Suprapubic skin (tissue), 4 donors: Measurements from ENCODE around the gene GUCA1A. TPM values are rescaled to one million over a fixed set of nuclear protein-coding genes. Genes with fewer than 3 reads are reported as not detected.

Source experiments
- DNase-seq, 2 donors: peaks; one replicate each; pipeline ENCODE4 v3.0.0-alpha.2; 2019; ENCODE audit warnings: low spot score in 2 of 2
- H3K27ac ChIP-seq: fragments of 200-600 bp; sonication (generic); one replicate; pipeline ENCODE4 v1.5.1; 2019
- H3K27me3 ChIP-seq: fragments of 200-600 bp; sonication (generic); one replicate; pipeline ENCODE4 v1.5.1; 2019
- H3K36me3 ChIP-seq: fragments of 200-600 bp; sonication (generic); one replicate; pipeline ENCODE4 v1.5.1; 2019
- H3K4me1 ChIP-seq: fragments of 200-600 bp; sonication (generic); one replicate; pipeline ENCODE4 v1.5.1; 2019
- H3K4me3 ChIP-seq: fragments of 200-600 bp; sonication (generic); one replicate; pipeline ENCODE4 v1.5.1; 2019; ENCODE audit warnings: mild to moderate bottlenecking
- H3K9me3 ChIP-seq: fragments of 200-600 bp; sonication (generic); one replicate; pipeline ENCODE4 v1.5.1; 2019
- EP300 ChIP-seq: sonication (generic); formaldehyde crosslinking; IDR thresholded peaks from one replicate; pipeline ENCODE4 v1.6.1; 2017; ENCODE audit warnings: antibody characterized with exemption
- POLR2A ChIP-seq, 2 donors: fragments of 450-650 bp; IDR thresholded peaks; one replicate each; pipeline ENCODE4 v1.6.1; 2017; ENCODE audit warnings: antibody characterized with exemption in 2 of 2, mild to moderate bottlenecking in 2 of 2, moderate library complexity in 2 of 2
- POLR2AphosphoS5 ChIP-seq, 3 donors: sonication (generic); formaldehyde crosslinking; IDR thresholded peaks; one replicate each; pipeline ENCODE4 v1.6.1; 2017; ENCODE audit warnings: antibody characterized with exemption in 3 of 3
- WGBS: methylation state at CpG from one replicate; pipeline ENCODE4 v1.1.5; 2018; 5-methylcytosine and 5-hydroxymethylcytosine counted together
- total RNA-seq, 4 donors: library from RNA; depleted of rRNA; stranded (reverse); fragments of >200 nt; gene quantifications; one replicate each; pipeline ENCODE4 v1.1.0, GENCODE V29; 2016
- TF ChIP-seq, protein P1 (sequence below), 2 donors: fragments of 200-600 bp in 1 of 2; fragments of 450-650 bp in 1 of 2; sonication (generic) in 1 of 2; IDR thresholded peaks; one replicate each; pipeline ENCODE4 v1.5.1; 2016 to 2019; ENCODE audit warnings: antibody characterized with exemption in 2 of 2, mild to moderate bottlenecking in 1 of 2, moderate library complexity in 1 of 2

Gene GUCA1A
- total RNA-seq, 4 donors from 2014 or later: 0.76 TPM; not detected in 3

DNA sequence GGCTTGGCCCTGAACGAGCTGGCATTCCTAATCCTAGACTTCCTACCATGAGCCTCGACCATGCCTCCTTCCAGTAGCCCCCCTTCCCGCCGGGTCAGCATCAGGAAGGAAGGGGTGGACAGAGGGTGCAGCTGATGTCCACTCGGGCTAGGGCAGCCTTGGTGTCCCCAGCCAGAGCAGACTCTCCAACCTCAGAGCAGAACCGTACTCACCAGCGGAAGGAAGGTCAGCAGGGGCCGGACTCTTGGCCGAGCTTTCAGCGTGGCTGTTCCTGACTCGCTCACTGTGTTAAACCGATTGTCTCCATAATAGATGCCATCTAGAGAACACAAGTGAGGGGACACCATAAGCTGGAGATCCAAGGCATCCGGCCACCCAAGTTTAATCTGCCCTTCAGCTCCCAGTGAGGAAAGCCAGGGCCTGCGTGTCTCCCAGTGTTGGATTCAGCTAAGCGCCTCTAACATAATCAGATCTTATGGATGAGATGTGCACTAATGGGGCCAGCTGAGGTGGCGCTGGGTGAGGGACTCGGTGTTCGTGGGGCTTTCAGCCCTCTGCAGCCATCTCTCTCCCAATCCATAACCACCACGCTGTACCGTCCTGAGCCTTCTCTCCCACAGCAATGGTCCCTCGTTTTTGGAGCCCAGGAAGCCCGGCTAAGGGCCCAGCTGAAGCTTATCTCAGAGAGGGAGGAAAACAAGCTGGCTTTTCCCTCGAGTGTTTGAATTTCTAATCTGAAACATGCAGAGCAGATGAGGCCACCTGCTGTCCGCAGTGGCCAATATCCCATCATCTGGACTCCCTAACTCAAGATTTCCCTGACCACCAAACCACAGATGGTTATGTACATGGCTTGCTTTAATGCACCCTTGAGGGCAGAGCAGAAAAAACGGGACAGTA, 44.5 kb upstream of the GUCA1A start:
- DNase-seq: no peak
- peaks cover 36% of the 10 kb centered on the region for H3K36me3 ChIP-seq
- WGBS: 89% methylated on average over 20 of the region's 25 CpGs
- no peak overlapping the region for H3K27ac ChIP-seq
- H3K9me3 ChIP-seq: no peaks in the 10 kb centered on the region
- no peaks in the 10 kb centered on the region for H3K27me3 ChIP-seq
- no peak overlapping the region for H3K4me3 ChIP-seq
- H3K4me1 ChIP-seq: peaks cover 39% of the 10 kb centered on the region
- TF ChIP-seq EP300 (no peak), POLR2AphosphoS5 (IDR thresholded peaks at IDR 0.05) (no peak), POLR2A (IDR thresholded peaks at IDR 0.05) (no peak)
- TF ChIP-seq, protein P1, sequence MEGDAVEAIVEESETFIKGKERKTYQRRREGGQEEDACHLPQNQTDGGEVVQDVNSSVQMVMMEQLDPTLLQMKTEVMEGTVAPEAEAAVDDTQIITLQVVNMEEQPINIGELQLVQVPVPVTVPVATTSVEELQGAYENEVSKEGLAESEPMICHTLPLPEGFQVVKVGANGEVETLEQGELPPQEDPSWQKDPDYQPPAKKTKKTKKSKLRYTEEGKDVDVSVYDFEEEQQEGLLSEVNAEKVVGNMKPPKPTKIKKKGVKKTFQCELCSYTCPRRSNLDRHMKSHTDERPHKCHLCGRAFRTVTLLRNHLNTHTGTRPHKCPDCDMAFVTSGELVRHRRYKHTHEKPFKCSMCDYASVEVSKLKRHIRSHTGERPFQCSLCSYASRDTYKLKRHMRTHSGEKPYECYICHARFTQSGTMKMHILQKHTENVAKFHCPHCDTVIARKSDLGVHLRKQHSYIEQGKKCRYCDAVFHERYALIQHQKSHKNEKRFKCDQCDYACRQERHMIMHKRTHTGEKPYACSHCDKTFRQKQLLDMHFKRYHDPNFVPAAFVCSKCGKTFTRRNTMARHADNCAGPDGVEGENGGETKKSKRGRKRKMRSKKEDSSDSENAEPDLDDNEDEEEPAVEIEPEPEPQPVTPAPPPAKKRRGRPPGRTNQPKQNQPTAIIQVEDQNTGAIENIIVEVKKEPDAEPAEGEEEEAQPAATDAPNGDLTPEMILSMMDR (IDR thresholded peaks at IDR 0.05): no peak

DNA sequence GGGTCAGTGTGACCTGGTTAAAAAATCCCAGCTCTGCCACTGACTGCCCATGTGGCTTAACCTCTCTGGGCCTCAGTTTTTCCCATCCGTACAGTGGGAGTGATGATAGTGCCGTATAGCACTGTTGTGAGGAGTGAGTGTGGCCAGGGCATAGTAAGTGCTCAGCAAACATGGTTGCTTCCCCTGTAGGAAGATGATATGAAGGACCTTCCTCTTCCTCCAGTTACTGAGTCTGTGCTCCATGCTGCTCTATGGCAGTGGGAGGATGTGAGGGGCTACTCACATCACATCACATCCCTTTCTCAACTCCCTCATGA, 43.8 kb upstream of the GUCA1A start:
- Histone ChIP-seq H3K4me3 (no peak overlapping the region), H3K36me3 (peaks cover 36% of the 10 kb centered on the region), H3K4me1 (peaks cover 39% of the 10 kb centered on the region), H3K27ac (no peak overlapping the region), H3K9me3 (no peaks in the 10 kb centered on the region), H3K27me3 (no peaks in the 10 kb centered on the region)
- DNase-seq: no peak
- TF ChIP-seq POLR2A (IDR thresholded peaks at IDR 0.05) (no peak), POLR2AphosphoS5 (IDR thresholded peaks at IDR 0.05) (no peak)
- TF ChIP-seq, protein P1 (IDR thresholded peaks at IDR 0.05): no peak
- 100% methylated on average over 2 of the region's 2 CpGs for WGBS

DNA sequence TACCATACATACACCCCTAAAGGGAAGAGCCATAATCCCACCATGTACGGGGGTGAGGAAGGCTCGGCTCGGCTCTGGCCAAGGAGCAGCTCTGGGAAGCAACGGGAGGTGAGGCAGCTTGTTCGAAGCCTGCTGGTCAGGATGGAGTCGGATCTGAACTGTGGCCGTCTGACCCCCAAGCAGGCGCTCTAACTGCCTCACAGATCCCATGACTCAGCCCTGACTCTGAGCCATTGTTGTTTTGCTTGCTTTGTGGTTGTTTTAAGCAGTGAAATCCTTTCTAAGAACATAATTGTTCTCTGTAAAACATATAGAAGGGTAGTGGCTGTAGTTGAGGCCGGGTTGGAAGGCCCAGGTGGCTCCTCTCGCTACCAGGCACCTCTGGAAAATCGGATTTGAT, 41.6 kb upstream of the GUCA1A start:
- no peak overlapping the region for H3K4me3 ChIP-seq
- H3K36me3 ChIP-seq: peaks cover 29% of the 10 kb centered on the region
- WGBS: 95% methylated on average over 11 of the region's 11 CpGs
- DNase-seq: no peak
- H3K4me1 ChIP-seq: peaks cover 29% of the 10 kb centered on the region
- H3K27ac ChIP-seq: no peak overlapping the region
- H3K9me3 ChIP-seq: no peaks in the 10 kb centered on the region
- TF ChIP-seq, protein P1 (IDR thresholded peaks at IDR 0.05): no peak
- no peak for TF ChIP-seq POLR2A (IDR thresholded peaks at IDR 0.05)
- TF ChIP-seq EP300: no peak
- no peak for TF ChIP-seq POLR2AphosphoS5 (IDR thresholded peaks at IDR 0.05)
- no peaks in the 10 kb centered on the region for H3K27me3 ChIP-seq

DNA sequence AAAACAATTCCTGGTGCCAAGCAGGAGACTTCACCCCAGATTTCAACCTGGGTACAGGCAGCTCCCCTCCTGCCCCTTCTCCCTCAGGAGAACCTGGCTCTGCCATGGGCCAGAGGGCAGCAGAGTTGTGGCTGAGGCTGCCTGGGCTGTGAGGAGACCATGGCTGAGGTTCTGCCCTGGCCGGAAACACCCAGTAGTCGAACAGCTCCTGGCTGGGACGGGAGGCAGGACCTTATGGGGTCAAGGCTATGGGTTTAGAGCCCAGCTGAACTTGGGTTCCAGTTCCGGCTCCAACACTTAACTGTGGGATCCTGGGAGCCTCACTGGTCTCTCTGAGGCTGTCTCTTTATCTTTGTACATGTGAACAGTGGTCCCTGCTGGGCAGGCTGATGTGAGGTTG, 39.2 kb upstream of the GUCA1A start:
- Histone ChIP-seq H3K27ac (no peak overlapping the region), H3K27me3 (no peaks in the 10 kb centered on the region), H3K36me3 (peaks cover 7% of the 10 kb centered on the region), H3K9me3 (no peaks in the 10 kb centered on the region), H3K4me1 (peaks cover 53% of the 10 kb centered on the region), H3K4me3 (no peak overlapping the region)
- 60% methylated on average over 4 of the region's 4 CpGs for WGBS
- no peak for DNase-seq
- TF ChIP-seq, protein P1 (IDR thresholded peaks at IDR 0.05): no peak
- TF ChIP-seq EP300 (no peak), POLR2A (IDR thresholded peaks at IDR 0.05) (no peak), POLR2AphosphoS5 (IDR thresholded peaks at IDR 0.05) (no peak)

DNA sequence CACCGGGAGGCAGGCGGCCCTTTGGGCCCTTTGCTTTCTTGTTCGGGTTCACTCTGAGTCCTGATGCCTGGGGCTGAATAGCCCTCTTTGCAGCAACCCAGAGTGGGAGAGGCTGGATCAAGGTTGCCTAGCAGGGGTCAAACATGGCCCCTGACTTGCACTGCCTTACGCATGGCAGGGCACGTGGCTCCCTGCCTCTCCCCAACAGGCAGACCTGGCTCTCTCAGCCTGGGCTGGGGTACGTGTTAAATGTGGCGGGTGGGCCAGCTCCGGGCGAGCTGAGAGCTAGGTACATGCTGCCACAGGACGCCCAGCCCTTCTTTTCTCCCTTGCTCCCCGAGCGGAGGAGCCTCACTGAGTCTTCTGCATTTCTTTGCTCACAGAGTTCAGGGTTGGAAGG, 38.0 kb upstream of the GUCA1A start:
- H3K4me3 ChIP-seq: no peak overlapping the region
- 83% methylated on average over 10 of the region's 12 CpGs for WGBS
- TF ChIP-seq POLR2AphosphoS5 (IDR thresholded peaks at IDR 0.05) (no peak), EP300 (no peak), POLR2A (IDR thresholded peaks at IDR 0.05) (no peak)
- TF ChIP-seq, protein P1 (IDR thresholded peaks at IDR 0.05): no peak
- H3K4me1 ChIP-seq: peaks cover 60% of the 10 kb centered on the region
- peaks cover 6% of the 10 kb centered on the region for H3K36me3 ChIP-seq
- H3K9me3 ChIP-seq: no peaks in the 10 kb centered on the region
- DNase-seq: no peak
- no peaks in the 10 kb centered on the region for H3K27me3 ChIP-seq
- no peak overlapping the region for H3K27ac ChIP-seq
